Tibial artery (tissue), 4 donors: Measurements from ENCODE around the gene ATP8B4.

Experiments
- DNase-seq, 2 donors: peaks; one replicate each; pipeline ENCODE4 v3.0.0-alpha.2; 2019
- H3K27ac ChIP-seq, 2 donors: fragments of 200-600 bp; sonication (generic) in 1 of 2; 1 replicate in 1 of 2; 2 replicates in 1 of 2; pipeline ENCODE4 v1.5.1; 2018 to 2019; ENCODE audit warnings: mild to moderate bottlenecking in 1 of 2
- H3K27me3 ChIP-seq, 2 donors: fragments of 200-600 bp; sonication (generic) in 1 of 2; one replicate each; pipeline versions ENCODE4 v1.5.1 to v1.6.0; 2016 to 2019
- H3K36me3 ChIP-seq, 3 donors: fragments of 200-600 bp; sonication (generic) in 2 of 3; one replicate each; pipeline ENCODE4 v1.5.1; 2016 to 2019; ENCODE audit warnings: mild to moderate bottlenecking in 2 of 3
- H3K4me1 ChIP-seq, 4 donors: fragments of 200-600 bp; sonication (generic) in 2 of 4; 1 replicate in 3 of 4; 2 replicates in 1 of 4; pipeline ENCODE4 v1.5.1; 2016 to 2019
- H3K4me3 ChIP-seq, 2 donors: fragments of 200-600 bp; sonication (generic) in 1 of 2; 1 replicate in 1 of 2; 2 replicates in 1 of 2; pipeline ENCODE4 v1.5.1; 2018 to 2019; ENCODE audit warnings: mild to moderate bottlenecking in 2 of 2
- H3K9me3 ChIP-seq, 3 donors: fragments of 200-600 bp; sonication (generic) in 1 of 3; one replicate each; pipeline ENCODE4 v1.5.1; 2016 to 2019
- CTCF ChIP-seq, 2 experiments: fragments of 200-600 bp in 1 of 2; fragments of 450-650 bp in 1 of 2; IDR thresholded peaks; one replicate each; pipeline ENCODE4 v1.5.1; 2017 to 2019; ENCODE audit warnings: antibody characterized with exemption in 2 of 2, mild to moderate bottlenecking in 1 of 2, moderate library complexity in 1 of 2
- intact Hi-C: fragments of 100-400 bp; cut with DNase I; formaldehyde crosslinking; loops from one replicate; pipeline ENCODE4 v1.15.0; 2023; ENCODE audit warnings: low total_unique reads

Gene ATP8B4

DNA sequence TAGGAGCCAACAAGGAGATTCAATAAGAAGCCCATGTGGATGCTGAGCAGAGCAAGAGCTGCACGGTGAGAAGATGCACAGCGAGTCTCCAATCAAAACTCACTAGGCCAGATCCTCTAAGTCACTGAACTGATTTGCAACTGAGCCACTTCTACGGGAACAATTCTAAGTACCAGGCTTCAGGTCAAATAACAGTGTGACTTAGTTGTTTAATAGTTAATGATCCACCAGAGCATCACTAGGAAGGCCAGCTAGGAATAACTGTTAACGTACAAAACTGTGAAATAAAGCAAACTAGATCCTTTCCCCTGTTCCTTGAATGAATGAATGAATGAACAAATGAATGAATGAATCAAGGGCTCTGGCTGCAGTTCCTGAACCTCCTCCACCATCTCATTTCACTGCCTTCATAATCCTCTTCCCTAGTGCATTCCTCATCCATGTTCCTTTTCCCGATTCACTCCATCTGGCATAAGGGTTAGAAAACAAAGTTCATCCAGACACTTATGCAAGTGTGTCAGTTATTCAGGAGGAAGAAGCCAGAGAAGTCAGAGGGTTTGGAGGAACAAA, 59.7 kb downstream of the ATP8B4 start:
- no peak for TF ChIP-seq CTCF (IDR thresholded peaks at IDR 0.05)
- intact Hi-C loops: no loop called here
- H3K9me3 ChIP-seq: no peaks in the 10 kb centered on the region
- no peak for DNase-seq
- H3K4me3 ChIP-seq: no peak overlapping the region
- H3K27ac ChIP-seq: no peak overlapping the region
- H3K36me3 ChIP-seq: no peaks in the 10 kb centered on the region
- peaks cover 0 to 18% (median 0%) of the 10 kb centered on the region in 4 donors for H3K4me1 ChIP-seq
- H3K27me3 ChIP-seq: no peaks in the 10 kb centered on the region

DNA sequence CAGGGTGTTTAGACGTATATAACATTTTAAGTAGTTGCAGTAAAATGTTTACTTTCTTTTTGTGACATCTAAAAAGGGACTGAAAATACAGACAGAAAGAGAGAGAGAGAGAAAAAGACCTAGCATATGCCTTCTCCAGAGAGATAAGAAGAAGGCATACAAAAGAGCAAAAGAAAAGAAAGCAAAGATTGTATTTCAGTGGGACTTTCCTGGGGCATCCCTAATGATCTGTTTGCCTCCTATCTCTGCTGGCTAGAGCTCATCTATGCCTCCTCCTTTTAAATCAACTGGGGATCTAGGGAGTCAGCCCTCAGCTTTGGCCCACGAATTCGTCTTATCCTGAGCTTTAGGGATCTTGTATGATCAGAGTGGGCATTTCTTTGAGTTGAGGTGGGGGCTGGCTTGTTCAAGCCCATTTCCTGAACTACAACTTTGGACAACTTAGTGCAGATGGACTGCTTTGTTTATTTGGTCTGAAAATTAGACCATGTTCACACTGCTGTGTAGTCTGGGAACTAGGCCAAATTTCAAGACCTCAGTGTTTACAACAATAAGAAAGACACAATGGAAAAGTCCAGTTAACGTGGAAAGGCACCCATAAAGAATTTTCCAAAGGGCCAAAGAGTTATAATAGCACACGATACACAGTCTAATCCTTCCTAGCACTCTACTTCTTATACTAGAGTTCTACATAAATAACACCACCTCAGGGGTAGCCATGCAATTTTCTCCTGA, 61.0 kb downstream of the ATP8B4 start:
- H3K4me3 ChIP-seq: no peak overlapping the region
- H3K36me3 ChIP-seq: no peaks in the 10 kb centered on the region
- TF ChIP-seq CTCF (IDR thresholded peaks at IDR 0.05): no peak
- no peaks in the 10 kb centered on the region for H3K9me3 ChIP-seq
- DNase-seq: no peak
- peaks cover 0 to 20% (median 0%) of the 10 kb centered on the region in 4 donors for H3K4me1 ChIP-seq
- no peaks in the 10 kb centered on the region for H3K27me3 ChIP-seq
- intact Hi-C loops: no loop called here
- H3K27ac ChIP-seq: no peak overlapping the region

GRCh38 chr15:50057196-50057595, 61.8 kb downstream of the ATP8B4 start:
- Histone ChIP-seq H3K4me1 (peaks cover 0 to 20% (median 0%) of the 10 kb centered on the region in 4 donors), H3K4me3 (no peak overlapping the region), H3K27me3 (no peaks in the 10 kb centered on the region), H3K36me3 (no peaks in the 10 kb centered on the region), H3K9me3 (no peaks in the 10 kb centered on the region), H3K27ac (no peak overlapping the region)
- intact Hi-C loops: no loop called here
- no peak for DNase-seq
- TF ChIP-seq CTCF (IDR thresholded peaks at IDR 0.05): no peak

DNA sequence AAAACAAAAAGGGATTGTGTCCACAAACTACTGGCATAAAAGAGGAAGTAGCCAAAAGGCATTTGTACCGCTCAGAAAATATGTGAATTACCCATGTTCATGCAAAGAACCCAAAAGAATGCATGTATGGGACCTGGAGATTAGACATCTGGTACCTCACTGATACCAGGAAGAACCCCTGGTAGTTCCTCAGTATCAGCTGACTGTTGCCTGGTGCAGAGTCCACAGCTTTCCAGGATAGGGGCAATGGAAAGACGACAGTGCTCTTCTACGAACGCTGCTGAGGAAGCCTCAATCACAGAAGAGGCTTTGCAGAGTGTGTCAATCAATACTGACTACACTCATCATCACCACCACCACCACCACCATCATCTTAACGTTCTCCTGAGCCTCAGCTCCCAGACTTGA, 63.3 kb downstream of the ATP8B4 start:
- intact Hi-C loops: no loop called here
- Histone ChIP-seq H3K4me1 (peaks cover 0 to 29% (median 2%) of the 10 kb centered on the region in 4 donors), H3K9me3 (no peaks in the 10 kb centered on the region), H3K4me3 (no peak overlapping the region), H3K36me3 (no peaks in the 10 kb centered on the region), H3K27me3 (no peaks in the 10 kb centered on the region), H3K27ac (peak overlapping the region; percentile 48 to 59)
- DNase-seq: no peak
- no peak for TF ChIP-seq CTCF (IDR thresholded peaks at IDR 0.05)

GRCh38 chr15:50055332-50055731, 63.7 kb downstream of the ATP8B4 start:
- peaks cover 0 to 29% (median 2%) of the 10 kb centered on the region in 4 donors for H3K4me1 ChIP-seq
- H3K9me3 ChIP-seq: no peaks in the 10 kb centered on the region
- TF ChIP-seq CTCF (IDR thresholded peaks at IDR 0.05): no peak
- no peaks in the 10 kb centered on the region for H3K36me3 ChIP-seq
- peak overlapping the region in 1 of 2 donors; percentile 19 for H3K4me3 ChIP-seq
- DNase-seq: peak in 1 of 2 donors; percentile 44
- peak overlapping the region; percentile 48 to 59 for H3K27ac ChIP-seq
- intact Hi-C loops: no loop called here
- no peaks in the 10 kb centered on the region for H3K27me3 ChIP-seq
